ENCODE results near the gene STAB2. TPM values are rescaled to one million over a fixed set of nuclear protein-coding genes. Genes with fewer than 3 reads are reported as not detected.

The STAB2 gene
- total and polyA plus RNA-seq, 11 donors, result 0.12 to 3.5 (median 0.37) TPM; not detected in 6

DNA sequence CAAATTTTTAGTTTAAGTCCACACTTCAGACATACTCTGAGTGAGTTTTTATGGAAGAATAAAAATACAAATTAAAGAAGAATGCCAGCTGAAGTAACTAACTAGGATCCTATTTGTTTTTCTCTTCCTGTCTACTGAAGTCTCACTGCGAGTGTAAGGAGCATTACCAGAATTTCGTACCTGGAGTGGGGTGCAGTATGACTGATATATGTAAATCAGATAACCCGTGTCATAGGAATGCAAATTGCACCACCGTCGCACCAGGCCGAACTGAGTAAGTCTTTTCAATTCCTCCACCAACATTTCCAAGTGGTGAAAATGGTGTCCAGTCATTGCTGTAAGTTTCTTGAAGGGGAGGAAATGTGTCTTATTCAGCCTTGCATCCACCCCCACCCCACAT is 52.9 kb downstream of the STAB2 start:
- no peaks in the 10 kb centered on the region for H3K36me3 ChIP-seq
- H3K9me3 ChIP-seq, result peaks cover 0 to 6% (median 0%) of the 10 kb centered on the region in 12 donors
- TF ChIP-seq, protein P1, sequence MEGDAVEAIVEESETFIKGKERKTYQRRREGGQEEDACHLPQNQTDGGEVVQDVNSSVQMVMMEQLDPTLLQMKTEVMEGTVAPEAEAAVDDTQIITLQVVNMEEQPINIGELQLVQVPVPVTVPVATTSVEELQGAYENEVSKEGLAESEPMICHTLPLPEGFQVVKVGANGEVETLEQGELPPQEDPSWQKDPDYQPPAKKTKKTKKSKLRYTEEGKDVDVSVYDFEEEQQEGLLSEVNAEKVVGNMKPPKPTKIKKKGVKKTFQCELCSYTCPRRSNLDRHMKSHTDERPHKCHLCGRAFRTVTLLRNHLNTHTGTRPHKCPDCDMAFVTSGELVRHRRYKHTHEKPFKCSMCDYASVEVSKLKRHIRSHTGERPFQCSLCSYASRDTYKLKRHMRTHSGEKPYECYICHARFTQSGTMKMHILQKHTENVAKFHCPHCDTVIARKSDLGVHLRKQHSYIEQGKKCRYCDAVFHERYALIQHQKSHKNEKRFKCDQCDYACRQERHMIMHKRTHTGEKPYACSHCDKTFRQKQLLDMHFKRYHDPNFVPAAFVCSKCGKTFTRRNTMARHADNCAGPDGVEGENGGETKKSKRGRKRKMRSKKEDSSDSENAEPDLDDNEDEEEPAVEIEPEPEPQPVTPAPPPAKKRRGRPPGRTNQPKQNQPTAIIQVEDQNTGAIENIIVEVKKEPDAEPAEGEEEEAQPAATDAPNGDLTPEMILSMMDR (IDR thresholded peaks at IDR 0.05), result no peak
- TF ChIP-seq POLR2A (IDR thresholded peaks at IDR 0.05), result no peak
- no peaks in the 10 kb centered on the region for H3K4me1 ChIP-seq
- ATAC-seq (no peak), DNase-seq (no peak)
- intact Hi-C loops (cut with DNase I), result loop anchor here in 1 of 10 donors (10.0 kb wide), 1 partner anchor 65 kb away; no protein-coding TSS in a partner anchor
- no peaks in the 10 kb centered on the region for H3K27me3 ChIP-seq
- no peak overlapping the region for H3K4me3 ChIP-seq
- no peak overlapping the region for H3K27ac ChIP-seq
- whole genome bisulfite sequencing, 4 donors, result 79 to 89% (median 83%) methylated on average over 6 of the region's 6 CpGs

DNA sequence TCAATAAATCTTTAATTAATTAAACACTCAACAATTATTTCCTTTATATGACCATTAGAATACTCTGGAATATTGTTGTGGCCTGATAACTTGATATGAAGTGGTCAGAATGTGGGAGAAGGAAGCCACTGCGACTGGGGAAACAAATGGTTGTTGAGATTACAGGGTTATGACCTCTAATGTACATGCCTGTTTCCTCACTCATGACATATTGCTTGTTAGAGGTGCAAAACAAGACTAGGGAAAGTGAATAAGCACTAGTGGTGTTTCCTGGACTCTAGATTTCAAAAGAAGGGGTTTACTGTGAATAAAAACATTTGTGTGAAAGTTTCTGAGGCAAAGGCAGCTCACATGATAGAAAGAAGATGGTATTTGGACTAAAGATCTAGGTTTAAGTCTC is 53.3 kb downstream of the STAB2 start:
- Histone ChIP-seq H3K36me3 (no peaks in the 10 kb centered on the region), H3K4me3 (no peak overlapping the region), H3K4me1 (no peaks in the 10 kb centered on the region), H3K27me3 (no peaks in the 10 kb centered on the region), H3K27ac (no peak overlapping the region), H3K9me3 (peaks cover 0 to 2% (median 0%) of the 10 kb centered on the region in 12 donors)
- 0 to 44% (median 32%) methylated on average over 1 of the region's 1 CpG for WGBS, 4 donors
- TF ChIP-seq, protein P1 (IDR thresholded peaks at IDR 0.05), result no peak
- TF ChIP-seq POLR2A (IDR thresholded peaks at IDR 0.05), result no peak
- no peak for DNase-seq
- no peak for ATAC-seq
- intact Hi-C loops (cut with DNase I), result no loop called here

DNA sequence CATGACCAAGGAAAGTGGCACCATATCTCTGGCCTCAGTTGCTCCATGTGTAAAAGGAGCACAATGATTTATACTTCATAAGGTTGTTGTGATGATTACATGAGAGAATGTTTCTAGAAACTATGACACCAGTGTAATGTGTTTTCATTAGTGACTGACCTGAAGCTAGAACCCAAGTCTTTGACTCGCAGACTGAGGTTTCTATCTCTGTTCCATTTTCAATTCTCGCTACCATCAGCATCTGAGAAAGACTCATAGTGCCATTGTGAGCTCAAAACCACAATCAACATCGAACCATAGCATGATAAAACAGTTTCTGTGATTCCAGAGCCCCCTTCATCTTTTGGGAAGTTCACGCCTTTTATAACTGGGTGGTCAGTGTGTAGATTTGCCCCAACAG is 53.8 kb downstream of the STAB2 start:
- DNase-seq, result no peak
- no peaks in the 10 kb centered on the region for H3K36me3 ChIP-seq
- H3K4me3 ChIP-seq, result no peak overlapping the region
- no peaks in the 10 kb centered on the region for H3K9me3 ChIP-seq
- no peaks in the 10 kb centered on the region for H3K27me3 ChIP-seq
- 83 to 89% (median 84%) methylated on average over 4 of the region's 4 CpGs for WGBS, 4 donors
- H3K27ac ChIP-seq, result no peak overlapping the region
- intact Hi-C loops (cut with DNase I), result no loop called here
- TF ChIP-seq POLR2A (IDR thresholded peaks at IDR 0.05), result no peak
- TF ChIP-seq, protein P1 (IDR thresholded peaks at IDR 0.05), result no peak
- ATAC-seq, result no peak
- H3K4me1 ChIP-seq, result no peaks in the 10 kb centered on the region

DNA sequence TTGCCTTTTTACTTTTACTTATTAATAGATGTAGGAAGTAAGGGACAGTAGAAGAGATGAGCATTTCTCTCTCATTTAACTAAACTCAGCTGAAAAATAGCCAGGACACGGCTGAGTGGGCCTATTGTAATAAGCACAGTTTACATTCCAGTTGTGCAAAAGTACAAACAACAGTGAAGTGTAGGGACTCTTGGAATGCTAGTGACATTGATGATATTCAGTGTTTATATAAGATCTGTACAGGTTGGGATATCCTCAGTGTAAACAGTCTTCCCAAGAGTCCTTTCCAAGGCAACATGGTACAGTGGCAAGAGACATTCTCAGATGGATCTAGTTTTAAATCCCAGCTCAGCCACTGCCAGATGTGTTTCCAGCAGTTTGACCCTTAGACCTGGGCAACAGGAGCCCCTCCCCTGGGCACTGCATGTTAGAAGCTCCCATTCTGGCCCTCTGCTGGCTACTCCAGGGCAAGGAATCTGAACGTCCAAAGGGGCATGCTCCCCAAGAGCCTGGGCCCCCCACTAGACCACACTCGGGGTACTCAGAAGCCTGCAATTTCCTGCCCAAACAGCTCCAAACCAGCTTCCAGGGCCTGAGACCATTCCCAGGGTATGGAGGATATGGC is 55.3 kb downstream of the STAB2 start:
- TF ChIP-seq POLR2A (IDR thresholded peaks at IDR 0.05), result no peak
- no peak for ATAC-seq
- H3K36me3 ChIP-seq, result no peaks in the 10 kb centered on the region
- H3K9me3 ChIP-seq, result no peaks in the 10 kb centered on the region
- WGBS, 4 donors, result 74 to 80% (median 78%) methylated on average over 3 of the region's 3 CpGs
- H3K4me1 ChIP-seq, result no peaks in the 10 kb centered on the region
- no peak overlapping the region for H3K27ac ChIP-seq
- no peak overlapping the region for H3K4me3 ChIP-seq
- H3K27me3 ChIP-seq, result no peaks in the 10 kb centered on the region
- intact Hi-C loops (cut with DNase I), result no loop called here
- no peak for DNase-seq

DNA sequence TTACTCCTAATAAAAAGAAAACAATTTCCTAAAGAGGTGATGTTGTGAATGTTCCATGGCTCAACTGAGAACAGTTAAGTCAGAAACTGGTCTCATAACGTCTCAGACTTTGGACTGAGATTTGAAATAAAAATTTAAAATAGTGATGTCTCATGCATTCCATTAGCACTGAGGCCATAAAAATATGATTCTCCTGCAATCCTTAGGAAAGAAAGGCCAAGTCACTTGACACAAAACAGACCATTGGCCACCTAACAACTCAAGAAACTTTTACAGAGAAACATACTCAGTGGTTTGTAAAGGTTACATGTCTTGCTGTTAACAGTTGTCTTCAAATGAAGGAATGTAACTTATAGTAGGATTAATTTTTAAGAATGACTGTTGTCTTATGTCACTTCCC is 58.1 kb downstream of the STAB2 start:
- H3K4me3 ChIP-seq, result no peak overlapping the region
- intact Hi-C loops (cut with DNase I), result no loop called here
- WGBS, 4 donors, result 66 to 74% (median 67%) methylated on average over 1 of the region's 1 CpG
- no peaks in the 10 kb centered on the region for H3K9me3 ChIP-seq
- no peak for TF ChIP-seq POLR2A (IDR thresholded peaks at IDR 0.05)
- TF ChIP-seq, protein P1 (IDR thresholded peaks at IDR 0.05), result no peak
- no peak for DNase-seq
- no peaks in the 10 kb centered on the region for H3K27me3 ChIP-seq
- H3K4me1 ChIP-seq, result no peaks in the 10 kb centered on the region
- H3K36me3 ChIP-seq, result no peaks in the 10 kb centered on the region
- peak overlapping the region in 1 of 12 donors; percentile 39 for H3K27ac ChIP-seq
- ATAC-seq, result no peak

Data from heart left ventricle (tissue), 16 donors.